T-cell (primary cell): ENCODE data around the gene URB1. TPM values are rescaled to one million over a fixed set of nuclear protein-coding genes. Genes with fewer than 3 reads are reported as not detected.

ENCODE experiments used
- ATAC-seq, 4 experiments: fragments of 200-7000 bp in 3 of 4; fragments of 150-1000 bp in 1 of 4; cut with Tn5 transposase; replicated peaks in 1 of 4; 1 replicate in 3 of 4; 2 replicates in 1 of 4; pipeline ENCODE4 v1.10.0; 2021; ENCODE audit warnings: moderate library complexity in 3 of 4, mild to moderate bottlenecking in 2 of 4, moderate number of reproducible peaks in 1 of 4
- CTCF ChIA-PET, 2 donors: fragments of 300-600 bp; sonication (Branson Sonifier 250); formaldehyde crosslinking; loops; one replicate each; lab custom pipeline; 2022; ENCODE audit warnings: antibody characterized with exemption in 2 of 2; lab: Charles Lee
- POLR2A ChIA-PET, 2 donors: fragments of 300-600 bp; sonication (Branson Sonifier 250); formaldehyde crosslinking; loops; one replicate each; lab custom pipeline; 2022; ENCODE audit warnings: antibody characterized with exemption in 2 of 2; lab: Charles Lee
- DNase-seq, 35 experiments: peaks; one replicate each; pipeline versions ENCODE4 v3.0.0 to v3.0.0-alpha.2; 2013 to 2023
- H3K27ac ChIP-seq: one replicate; pipeline ENCODE4 v1.5.1; 2013; ENCODE audit warnings: low read length
- H3K27me3 ChIP-seq, 2 experiments: replicated peaks in 1 of 2; 1 replicate in 1 of 2; 2 replicates in 1 of 2; pipeline versions ENCODE4 v1.6.1 to v1.7.0; 2013; ENCODE audit warnings: low read length in 1 of 2, mixed read lengths in 1 of 2; ENCODE audit not compliant: control insufficient read depth in 2 of 2, insufficient read depth in 2 of 2; ENCODE audit errors: extremely low read depth in 1 of 2
- H3K36me3 ChIP-seq, 2 donors: 1 replicate in 1 of 2; 2 replicates in 1 of 2; pipeline versions ENCODE4 v1.6.1 to v1.7.0; 2013; ENCODE audit warnings: low read length in 1 of 2; ENCODE audit not compliant: control insufficient read depth in 2 of 2, insufficient read depth in 1 of 2; ENCODE audit errors: extremely low read depth in 1 of 2
- H3K4me1 ChIP-seq, 2 experiments: 1 replicate in 1 of 2; 2 replicates in 1 of 2; pipeline versions ENCODE4 v1.6.1 to v1.7.0; 2013; ENCODE audit warnings: low read length in 2 of 2, mixed read lengths in 1 of 2; ENCODE audit not compliant: insufficient read depth in 2 of 2, control insufficient read depth in 1 of 2; ENCODE audit errors: extremely low read depth in 1 of 2
- H3K4me3 ChIP-seq, 2 donors: 1 replicate in 1 of 2; 2 replicates in 1 of 2; pipeline versions ENCODE4 v1.5.1 to v1.7.0; 2013; ENCODE audit warnings: mild to moderate bottlenecking in 2 of 2, low read length in 1 of 2, moderate library complexity in 1 of 2; ENCODE audit not compliant: control insufficient read depth in 1 of 2; ENCODE audit errors: extremely low read depth in 1 of 2
- H3K9me3 ChIP-seq: 2 replicates; pipeline ENCODE4 v1.7.0; 2013
- H3K27ac Mint-ChIP-seq, 2 donors: one replicate each; pipeline ENCODE4 v1.8.0; 2020 to 2021; ENCODE audit warnings: mild to moderate bottlenecking in 2 of 2, mixed read lengths in 2 of 2
- H3K27me3 Mint-ChIP-seq, 2 donors: one replicate each; pipeline ENCODE4 v1.8.0; 2021 to 2022; ENCODE audit warnings: mixed read lengths in 2 of 2
- H3K36me3 Mint-ChIP-seq: one replicate; pipeline ENCODE4 v1.8.0; 2021; ENCODE audit warnings: mixed read lengths
- H3K4me1 Mint-ChIP-seq, 3 donors: one replicate each; pipeline ENCODE4 v1.8.0; 2020 to 2022; ENCODE audit warnings: mixed read lengths in 3 of 3, mild to moderate bottlenecking in 1 of 3
- H3K4me3 Mint-ChIP-seq, 3 donors: one replicate each; pipeline ENCODE4 v1.8.0; 2020 to 2022; ENCODE audit warnings: mild to moderate bottlenecking in 3 of 3, mixed read lengths in 3 of 3, moderate library complexity in 3 of 3
- H3K9me3 Mint-ChIP-seq, 3 donors: one replicate each; pipeline ENCODE4 v1.8.0; 2020 to 2022; ENCODE audit warnings: mixed read lengths in 3 of 3
- WGBS: methylation state at CpG from one replicate; pipeline ENCODE4 v1.1.5; 2013; ENCODE audit warnings: missing lambda C conversion rate; ENCODE audit not compliant: insufficient coverage; 5-methylcytosine and 5-hydroxymethylcytosine counted together
- total RNA-seq, 35 experiments: library from RNA in 6 of 35; stranded (reverse) in 6 of 35; fragments of 120-200 nt in 1 of 35; gene quantifications; one replicate each; pipeline versions ENCODE4 v1.2.1 to v1.2.4 and lab custom pipeline; 2013 to 2026

The URB1 gene
- total RNA-seq, 5 donors from 2014 or later (not counting 1 experiment from before 2014, with no cell fraction given) = 13.4 to 20.2 (median 18.9) TPM

GRCh38 chr21:32418146-32418545 is 25.3 kb upstream of the URB1 start:
- Histone ChIP-seq H3K36me3 (peaks cover 0 to 2% of the 10 kb centered on the region in 2 donors), H3K4me1 (peaks cover 0 to 7% of the 10 kb centered on the region in 2 experiments), H3K27ac (no peak overlapping the region), H3K4me3 (no peak overlapping the region), H3K27me3 (no peaks in the 10 kb centered on the region), H3K9me3 (no peaks in the 10 kb centered on the region)
- no peak for DNase-seq
- H3K27me3 Mint-ChIP-seq = no peaks in the 10 kb centered on the region
- H3K9me3 Mint-ChIP-seq = peaks cover 0 to 4% (median 2%) of the 10 kb centered on the region in 3 donors
- no peak overlapping the region for H3K27ac Mint-ChIP-seq
- no peak overlapping the region for H3K4me3 Mint-ChIP-seq
- ATAC-seq = no peak
- H3K4me1 Mint-ChIP-seq = peaks cover 22 to 26% (median 24%) of the 10 kb centered on the region in 3 donors
- POLR2A ChIA-PET = no interaction called here
- CTCF ChIA-PET = no interaction called here
- 100% methylated on average over 3 of the region's 4 CpGs for WGBS
- H3K36me3 Mint-ChIP-seq = peaks cover 12% of the 10 kb centered on the region

- Mint-ChIP-seq H3K27ac (no peak overlapping the region), H3K9me3 (no peaks in the 10 kb centered on the region), H3K36me3 (peaks cover 6% of the 10 kb centered on the region), H3K27me3 (no peaks in the 10 kb centered on the region), H3K4me3 (no peak overlapping the region), H3K4me1 (peaks cover 37 to 39% (median 39%) of the 10 kb centered on the region in 3 donors)
- no peak overlapping the region for H3K4me3 ChIP-seq
- peaks cover 0 to 4% of the 10 kb centered on the region in 2 experiments for H3K27me3 ChIP-seq
- H3K9me3 ChIP-seq = no peaks in the 10 kb centered on the region
- ChIA-PET POLR2A (no interaction called here), CTCF (interaction anchor here in 1 of 2 donors (0.6 kb wide), 1 partner anchor 159 kb away, joined by 3 read pairs; no protein-coding TSS in a partner anchor)
- no peak for ATAC-seq
- 96% methylated on average over 8 of the region's 11 CpGs for WGBS
- peaks cover 0 to 2% of the 10 kb centered on the region in 2 donors for H3K36me3 ChIP-seq
- H3K27ac ChIP-seq = no peak overlapping the region
- peaks cover 0 to 24% of the 10 kb centered on the region in 2 experiments for H3K4me1 ChIP-seq
- DNase-seq = no peak
Measured at GRCh38 chr21:32415451-32416398, 22.9 kb upstream of the URB1 start.

GRCh38 chr21:32414579-32415358 is 22.0 kb upstream of the URB1 start:
- Mint-ChIP-seq H3K4me1 (peaks cover 40 to 46% (median 40%) of the 10 kb centered on the region in 3 donors), H3K27ac (peak overlapping the region; percentile 6 to 28), H3K9me3 (no peaks in the 10 kb centered on the region), H3K27me3 (no peaks in the 10 kb centered on the region), H3K4me3 (no peak overlapping the region), H3K36me3 (peaks cover 6% of the 10 kb centered on the region)
- CTCF ChIA-PET = interaction anchor here (0.6 to 1.6 kb wide), 4 partner anchors 12 to 186 kb away, joined by 3 to 6 read pairs (median 4); no protein-coding TSS in a partner anchor
- Histone ChIP-seq H3K9me3 (no peaks in the 10 kb centered on the region), H3K36me3 (no peaks in the 10 kb centered on the region), H3K4me3 (no peak overlapping the region), H3K4me1 (peaks cover 0 to 29% of the 10 kb centered on the region in 2 experiments), H3K27ac (no peak overlapping the region), H3K27me3 (peaks cover 0 to 4% of the 10 kb centered on the region in 2 experiments)
- DNase-seq (peak in 1 of 35 experiments; percentile 19), ATAC-seq (no peak)
- POLR2A ChIA-PET = no interaction called here
- WGBS = 100% methylated on average over 1 of the region's 8 CpGs

- Histone ChIP-seq H3K36me3 (no peaks in the 10 kb centered on the region), H3K4me1 (peaks cover 0 to 30% of the 10 kb centered on the region in 2 experiments), H3K27ac (peak overlapping the region; percentile 57), H3K27me3 (peaks cover 0 to 4% of the 10 kb centered on the region in 2 experiments), H3K4me3 (peak overlapping the region in 1 of 2 donors; percentile 52), H3K9me3 (no peaks in the 10 kb centered on the region)
- DNase-seq (peak in 1 of 35 experiments; percentile 17), ATAC-seq (no peak)
- H3K9me3 Mint-ChIP-seq = no peaks in the 10 kb centered on the region
- peaks cover 6% of the 10 kb centered on the region for H3K36me3 Mint-ChIP-seq
- CTCF ChIA-PET = interaction anchor here in 1 of 2 donors (0.6 to 1.6 kb wide), 2 partner anchors 16 to 187 kb away, joined by 3 to 6 read pairs; no protein-coding TSS in a partner anchor
- POLR2A ChIA-PET = no interaction called here
- peak overlapping the region; percentile 90 to 94 (median 90) for H3K4me3 Mint-ChIP-seq
- peaks cover 40 to 51% (median 45%) of the 10 kb centered on the region in 3 donors for H3K4me1 Mint-ChIP-seq
- 95% methylated on average over 6 of the region's 7 CpGs for WGBS
- H3K27ac Mint-ChIP-seq = peak overlapping the region; percentile 91 to 96
- no peaks in the 10 kb centered on the region for H3K27me3 Mint-ChIP-seq
Measured at GRCh38 chr21:32413697-32414578, 21.1 kb upstream of the URB1 start.

GRCh38 chr21:32413015-32413504 is 20.2 kb upstream of the URB1 start:
- Mint-ChIP-seq H3K4me3 (peak overlapping the region; percentile 90 to 94 (median 90)), H3K4me1 (peaks cover 43 to 59% (median 47%) of the 10 kb centered on the region in 3 donors), H3K9me3 (no peaks in the 10 kb centered on the region), H3K27ac (peak overlapping the region; percentile 91 to 96), H3K27me3 (no peaks in the 10 kb centered on the region), H3K36me3 (peaks cover 6% of the 10 kb centered on the region)
- no peaks in the 10 kb centered on the region for H3K36me3 ChIP-seq
- POLR2A ChIA-PET = no interaction called here
- DNase-seq (peak in 1 of 35 experiments; percentile 23), ATAC-seq (no peak)
- H3K4me1 ChIP-seq = peaks cover 0 to 39% of the 10 kb centered on the region in 2 experiments
- H3K9me3 ChIP-seq = no peaks in the 10 kb centered on the region
- CTCF ChIA-PET = interaction anchor here in 1 of 2 donors (1.6 kb wide), 1 partner anchor 188 kb away, joined by 6 read pairs; no protein-coding TSS in a partner anchor
- 25% methylated on average over 26 of the region's 32 CpGs for WGBS
- H3K27me3 ChIP-seq = peaks cover 0 to 4% of the 10 kb centered on the region in 2 experiments
- H3K27ac ChIP-seq = peak overlapping the region; percentile 57
- H3K4me3 ChIP-seq = peak overlapping the region; percentile 52 to 78
